GM12891 (cell line): Measurements from ENCODE around the gene SLC50A1.

Source experiments
- POLR2A ChIP-seq: IDR thresholded peaks from 2 replicates; pipeline ENCODE4 v1.6.1; 2011; ENCODE audit warnings: low read depth, low read length, control low read depth
- POLR2AphosphoS5 ChIP-seq: IDR thresholded peaks from 2 replicates; pipeline ENCODE4 v1.6.1; 2011; ENCODE audit warnings: low read depth, low read length, control low read depth
- SPI1 ChIP-seq: IDR thresholded peaks from 2 replicates; pipeline ENCODE4 v1.6.1; 2011; ENCODE audit warnings: low read depth, low read length, control low read depth
- TAF1 ChIP-seq: IDR thresholded peaks from 2 replicates; pipeline ENCODE4 v1.6.1; 2011; ENCODE audit warnings: low read depth, low read length, control low read depth

GRCh38 chr1:155140630-155140953, 4.9 kb downstream of the SLC50A1 start:
- TF ChIP-seq TAF1 (no peak), POLR2AphosphoS5 (no peak), POLR2A (no peak), SPI1 (no peak)
